GM19193 (cell line): Measurements from ENCODE around the gene PCSK9.

Experiments used
- POLR2A ChIP-seq: IDR thresholded peaks from 4 replicates; pipeline ENCODE4 v1.6.1; 2011; ENCODE audit not compliant: insufficient read depth, insufficient read length; ENCODE audit errors: extremely low read depth

Gene PCSK9

GRCh38 chr1:55076356-55076755 lies 37.0 kb downstream of the PCSK9 start:
- TF ChIP-seq POLR2A, result no peak

- TF ChIP-seq POLR2A, result no peak
Observed at GRCh38 chr1:55078470-55078869, 39.1 kb downstream of the PCSK9 start.

DNA sequence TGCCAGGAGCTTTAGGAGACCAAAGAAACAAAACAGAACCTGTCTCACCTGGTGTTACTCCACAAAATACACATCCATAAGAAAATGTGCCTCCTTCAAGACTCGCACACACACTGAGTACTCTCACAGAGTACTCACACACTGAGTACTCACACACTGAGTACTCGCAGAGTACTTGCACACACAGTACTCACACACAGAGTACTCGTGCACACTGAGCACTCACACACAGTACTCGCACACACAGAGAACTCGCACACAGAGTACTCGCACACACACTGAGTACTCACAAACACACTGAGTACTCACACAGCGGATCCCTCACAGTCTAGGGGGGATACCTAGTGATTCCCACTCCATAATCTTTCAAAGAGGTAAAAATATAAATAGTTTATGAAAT lies 40.3 kb downstream of the PCSK9 start:
- TF ChIP-seq POLR2A, result no peak

DNA sequence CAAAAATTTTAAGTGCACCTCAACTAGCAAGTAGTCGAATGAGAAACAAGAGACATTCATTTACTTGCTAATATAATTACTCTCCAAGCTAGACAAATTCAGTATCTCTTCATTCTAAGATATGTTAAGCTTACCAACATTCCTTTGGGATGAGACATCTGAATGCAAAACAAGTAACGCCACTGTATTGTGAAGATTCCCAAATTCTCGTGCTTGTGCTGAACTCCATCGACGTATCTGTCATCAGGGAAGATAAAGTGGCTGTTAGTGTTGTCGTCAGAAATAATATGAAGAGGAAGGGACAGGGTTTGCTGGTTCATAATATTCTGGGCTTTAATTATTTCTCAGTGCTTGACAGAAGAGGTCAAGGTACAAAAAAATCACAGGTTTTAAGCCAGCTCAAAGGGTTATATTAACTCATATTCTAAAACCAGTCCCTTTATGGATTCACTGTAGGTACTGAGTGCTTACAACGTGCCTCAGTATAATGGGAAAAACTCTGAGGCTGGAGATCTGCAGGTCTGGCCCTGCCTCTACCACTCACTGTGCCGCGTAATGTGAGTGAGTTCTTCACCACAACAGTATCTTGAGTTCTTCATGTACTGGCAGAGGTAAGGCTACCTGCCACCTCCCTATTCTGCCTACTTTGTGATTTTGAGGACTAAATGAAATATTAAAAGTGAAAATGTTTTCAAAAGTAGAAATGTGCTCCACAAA lies 42.0 kb downstream of the PCSK9 start:
- TF ChIP-seq POLR2A, result no peak

DNA sequence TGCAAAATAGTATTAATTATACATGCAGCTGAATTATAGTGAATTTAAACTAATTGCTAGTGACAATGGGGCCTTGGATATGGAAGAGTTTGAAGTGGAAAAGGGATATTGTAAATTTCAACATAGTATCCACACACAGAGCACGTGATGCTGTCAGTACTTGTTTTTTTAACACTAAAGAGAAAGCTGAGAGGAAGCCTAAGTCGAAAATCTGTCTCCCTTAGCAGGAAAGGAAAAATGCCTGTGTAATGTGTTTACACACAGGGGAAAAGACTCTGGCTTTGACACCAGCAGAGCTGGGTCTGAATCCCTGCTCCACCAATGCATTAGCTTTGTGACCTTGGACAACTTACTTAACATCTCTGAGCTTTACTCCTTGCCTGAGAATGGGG lies 42.6 kb downstream of the PCSK9 start:
- no peak for TF ChIP-seq POLR2A

GRCh38 chr1:55084257-55084656 lies 44.9 kb downstream of the PCSK9 start:
- TF ChIP-seq POLR2A, result no peak

DNA sequence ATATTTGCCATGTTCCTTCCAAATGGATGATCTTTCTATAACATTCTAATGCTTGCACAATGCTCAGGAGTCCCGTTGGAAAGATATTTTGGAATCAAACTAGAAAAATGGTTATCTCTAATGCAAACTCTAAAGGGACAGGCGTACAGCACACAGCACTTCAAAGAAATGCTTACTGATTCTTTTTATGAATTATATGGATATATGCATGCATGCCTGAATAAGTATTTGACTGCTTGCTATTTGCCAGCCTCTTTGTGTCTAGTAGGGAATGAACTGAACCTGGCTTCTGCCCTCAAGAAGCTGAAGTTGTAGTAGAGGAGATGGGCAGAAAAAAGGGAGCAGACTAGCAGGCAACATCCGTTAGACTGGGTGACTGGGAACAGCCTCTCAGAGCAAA lies 48.1 kb downstream of the PCSK9 start:
- no peak for TF ChIP-seq POLR2A

- TF ChIP-seq POLR2A, result no peak
Observed at GRCh38 chr1:55088413-55088812, 49.1 kb downstream of the PCSK9 start.

- TF ChIP-seq POLR2A, result no peak
Observed at GRCh38 chr1:55089683-55090082, 50.3 kb downstream of the PCSK9 start.

DNA sequence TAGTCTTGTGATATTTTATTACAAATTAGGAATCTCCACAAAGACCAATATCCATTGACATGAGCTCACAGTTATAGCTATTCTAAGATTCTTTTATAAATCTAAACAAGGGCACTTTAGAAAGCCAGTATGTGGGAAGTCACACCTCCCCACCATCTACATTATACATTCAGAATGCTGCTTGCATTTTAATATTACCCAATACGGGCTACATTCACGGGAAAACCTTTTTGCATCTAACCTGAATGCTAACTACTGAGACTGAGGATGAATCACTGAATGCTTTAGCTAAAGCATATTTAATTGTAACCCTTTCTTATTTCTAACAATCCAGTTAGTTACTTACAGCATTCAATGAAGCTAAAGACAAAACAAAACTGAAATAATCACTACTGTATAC lies 53.1 kb downstream of the PCSK9 start:
- no peak for TF ChIP-seq POLR2A

- TF ChIP-seq POLR2A, result no peak
Observed at GRCh38 chr1:55095095-55095494, 55.7 kb downstream of the PCSK9 start.

DNA sequence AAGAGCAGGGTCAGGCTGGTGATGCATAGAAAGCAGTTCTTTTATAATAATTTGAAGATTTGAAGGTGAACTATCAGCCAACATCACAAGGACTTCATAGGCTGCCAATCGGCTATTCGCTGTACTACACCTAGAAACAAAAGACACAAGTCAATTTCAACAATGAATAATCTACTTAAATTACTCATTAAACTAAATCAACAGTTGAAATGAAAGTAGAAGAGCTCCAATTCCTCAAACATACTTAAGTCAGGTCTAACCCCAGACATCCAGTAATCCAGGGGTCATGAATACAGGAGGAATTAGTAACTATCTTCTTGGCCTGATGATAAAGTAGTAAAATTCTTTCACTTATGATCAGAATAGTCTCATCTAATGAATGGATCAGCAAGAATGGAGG lies 64.5 kb downstream of the PCSK9 start:
- no peak for TF ChIP-seq POLR2A

- no peak for TF ChIP-seq POLR2A
Observed at GRCh38 chr1:55107101-55107500, 67.8 kb downstream of the PCSK9 start.
